Measurements from ENCODE around the gene SETD7.

DNA sequence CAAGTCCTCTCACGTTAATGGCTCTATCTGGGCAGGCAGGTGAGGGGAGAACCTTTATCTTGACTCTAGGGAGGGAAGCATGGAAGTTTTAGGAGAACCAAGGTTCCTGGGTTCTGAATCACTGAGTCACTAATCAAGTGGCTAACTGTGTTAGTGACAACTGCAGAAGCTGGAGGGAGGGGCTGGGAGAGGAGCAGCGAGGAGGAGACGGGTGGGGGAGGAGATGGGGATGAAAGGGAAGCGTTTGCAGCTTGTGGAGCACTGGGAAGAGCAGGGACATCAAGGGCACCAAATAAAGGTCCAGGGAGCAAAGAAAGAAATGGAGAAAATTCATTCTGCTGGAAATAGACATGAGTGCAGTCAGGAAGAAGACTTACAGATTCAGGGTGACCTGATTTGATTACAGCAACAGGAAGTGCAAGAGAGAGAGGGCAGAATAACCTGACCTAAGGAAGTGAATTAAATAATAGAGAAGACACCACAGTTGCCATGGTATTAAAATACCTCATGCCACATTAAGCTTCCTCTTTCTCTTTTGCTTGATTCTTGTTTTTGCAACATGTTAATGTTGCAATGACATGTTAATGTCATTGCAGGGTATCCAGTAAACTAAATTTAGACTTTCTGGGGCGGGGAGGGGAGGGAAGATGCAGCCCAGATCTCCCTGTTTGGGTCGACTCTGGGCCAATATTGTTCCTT is 4.5 kb upstream of the SETD7 start:
- no peak for TF ChIP-seq GATA2 (IDR thresholded peaks at IDR 0.05; ENCODE audit: low read depth, low read length)
- no peak for TF ChIP-seq GATA3 (IDR thresholded peaks at IDR 0.05; ENCODE audit: low read depth, low read length)
